A673 (cell line): ENCODE results near the gene KAT5. TPM values are rescaled to one million over a fixed set of nuclear protein-coding genes. Genes with fewer than 3 reads are reported as not detected.
A peak's percentile ranks its signal among the peaks of the same experiment; 100 is the strongest.

Experiments used
- BruUV-seq: library from RNA; stranded (reverse); fragments of 400-500 nt; replicated peaks from 2 replicates; lab custom pipeline; 2021; lab: Mats Ljungman, UMichigan
- CTCF ChIA-PET: fragments of 300-600 bp; sonication (Branson Sonifier 250); formaldehyde crosslinking; loops from one replicate; lab custom pipeline; 2022; ENCODE audit warnings: antibody characterized with exemption; lab: Charles Lee
- POLR2A ChIA-PET: fragments of 300-600 bp; sonication (Branson Sonifier 250); formaldehyde crosslinking; loops from one replicate; lab custom pipeline; 2022; ENCODE audit warnings: antibody characterized with exemption; ENCODE audit not compliant: low non-redundant PET; lab: Charles Lee
- DNase-seq: peaks from one replicate; pipeline ENCODE4 v3.0.0-alpha.2; 2015; ENCODE audit warnings: low spot score
- H3K27ac ChIP-seq: fragments of 200-600 bp; sonication (generic); 2 replicates; pipeline ENCODE4 v1.5.1; 2016; ENCODE audit warnings: mixed run types, low read depth, mild to moderate bottlenecking, mixed read lengths, antibody characterized with exemption, low read length; ENCODE audit not compliant: poor library complexity, severe bottlenecking
- H3K27me3 ChIP-seq: fragments of 200-600 bp; sonication (generic); replicated peaks from 2 replicates; pipeline ENCODE4 v1.6.1; 2017; ENCODE audit warnings: mixed run types, low read depth, mild to moderate bottlenecking, mixed read lengths, antibody characterized with exemption, low read length; ENCODE audit not compliant: insufficient read depth, poor library complexity
- H3K36me3 ChIP-seq: fragments of 200-600 bp; sonication (generic); 2 replicates; pipeline ENCODE4 v1.6.1; 2016; ENCODE audit warnings: mixed run types, mild to moderate bottlenecking, mixed read lengths, antibody characterized with exemption, low read length; ENCODE audit not compliant: insufficient read depth, poor library complexity, severe bottlenecking
- H3K4me1 ChIP-seq: fragments of 200-600 bp; sonication (generic); 2 replicates; pipeline ENCODE4 v1.6.1; 2017; ENCODE audit warnings: mixed run types, mild to moderate bottlenecking, mixed read lengths, antibody characterized with exemption, low read length; ENCODE audit not compliant: insufficient read depth, poor library complexity, severe bottlenecking
- H3K4me3 ChIP-seq: fragments of 200-600 bp; sonication (generic); 2 replicates; pipeline ENCODE4 v1.5.1; 2016; ENCODE audit warnings: low read depth, mixed run types, mild to moderate bottlenecking, mixed read lengths, low read length; ENCODE audit not compliant: poor library complexity, severe bottlenecking
- H3K9me3 ChIP-seq: fragments of 200-600 bp; sonication (generic); 2 replicates; pipeline ENCODE4 v1.6.1; 2016; ENCODE audit warnings: mixed run types, low read depth, mild to moderate bottlenecking, mixed read lengths, antibody characterized with exemption, low read length; ENCODE audit not compliant: poor library complexity, severe bottlenecking
- EZH2 ChIP-seq: fragments of 200-600 bp; sonication (generic); IDR thresholded peaks from 2 replicates; pipeline ENCODE4 v1.6.1; 2017; ENCODE audit warnings: borderline replicate concordance, low read depth, mild to moderate bottlenecking, mixed read lengths, antibody characterized with exemption, low read length; ENCODE audit not compliant: poor library complexity, severe bottlenecking
- intact Hi-C: fragments of 100-400 bp; cut with micrococcal nuclease; formaldehyde crosslinking; loops from one replicate; pipeline ENCODE4 v1.10.0; 2022; ENCODE audit not compliant: unreplicated experiment
- total RNA-seq: library from RNA; stranded (reverse); gene quantifications from 2 replicates; pipeline ENCODE4 v1.2.3, GENCODE V29; 2021
- TF ChIP-seq, protein P1 (sequence below): fragments of 300-800, 200-600 bp; sonication (generic); conservative IDR thresholded peaks from 2 replicates; pipeline ENCODE4 v1.5.1; 2017; ENCODE audit warnings: low read depth, mild to moderate bottlenecking, antibody characterized with exemption, low read length, moderate library complexity, mixed read lengths

Gene KAT5
- total RNA-seq, 1 experiment from 2014 or later, result 71.3 TPM

DNA sequence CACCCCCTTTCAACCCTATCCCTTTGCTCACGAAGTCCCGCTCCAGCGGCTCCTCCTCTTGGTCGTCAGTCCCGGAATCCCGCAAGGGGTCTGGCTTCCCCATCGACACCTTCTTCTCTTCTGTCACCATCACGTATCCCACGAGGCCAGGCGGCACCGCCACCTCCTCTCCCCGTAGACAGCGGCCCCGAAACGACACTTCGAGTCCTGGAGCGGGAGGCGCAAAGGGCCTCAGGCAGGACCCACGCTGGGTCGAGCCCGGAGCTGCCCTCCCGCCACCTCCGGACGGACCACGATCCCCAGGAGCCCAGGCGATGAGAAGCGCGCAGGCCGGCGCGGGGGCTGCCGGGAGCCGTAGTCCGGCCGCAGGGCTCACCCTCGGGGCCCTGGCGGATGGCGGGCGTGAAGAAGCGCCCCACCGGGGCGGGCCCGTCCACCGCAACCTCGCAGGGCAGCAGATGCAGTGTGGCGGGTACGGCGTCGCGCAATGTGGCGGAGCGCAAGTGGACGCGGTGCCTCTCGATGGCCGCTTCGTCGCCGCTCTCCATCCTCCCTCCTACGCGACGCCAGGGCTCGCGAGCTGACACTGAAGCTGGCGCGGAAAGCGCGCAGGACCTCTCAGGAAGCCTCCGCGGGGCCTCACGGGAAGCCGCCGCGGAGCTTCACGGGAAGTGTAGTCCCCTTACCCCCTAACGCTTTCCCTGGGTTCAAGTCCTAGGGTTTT lies 8.3 kb downstream of the KAT5 start, which contains the start of gene RNASEH2C:
Gene RNASEH2C (minus strand): TSS at position 588 of the 724 bp plus-strand sequence. CDS start 40 bp downstream, at position 548.
- CTCF ChIA-PET, result interaction anchor here (0.5 to 1.9 kb wide), 4 partner anchors 8 to 168 kb away, joined by 4 to 9 read pairs (median 5); partner anchors contain the start of genes FIBP and KAT5

DNA sequence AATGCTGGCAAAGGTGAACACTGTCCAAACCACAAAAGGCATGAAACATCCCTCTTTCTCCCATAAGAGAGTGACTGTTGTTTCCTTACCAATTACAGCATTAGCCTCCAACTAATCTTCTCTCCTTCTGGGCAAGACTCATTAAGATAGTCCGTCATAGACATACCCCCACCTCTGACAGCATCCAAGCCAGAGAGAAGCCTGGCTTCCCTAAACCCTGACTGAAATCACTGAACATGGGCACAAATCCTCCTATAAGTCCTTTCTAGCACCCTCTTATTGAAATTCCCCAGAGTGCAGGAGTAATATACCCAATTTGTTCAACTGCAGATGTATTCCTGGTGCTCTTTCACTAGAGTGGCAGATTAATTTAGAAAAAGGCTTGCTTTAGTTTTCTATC lies 10.2 kb downstream of the KAT5 start:
- Histone ChIP-seq H3K27me3 (no peaks in the 10 kb centered on the region), H3K27ac (no peak overlapping the region), H3K36me3 (peaks cover 24% of the 10 kb centered on the region), H3K9me3 (no peaks in the 10 kb centered on the region), H3K4me3 (no peak overlapping the region), H3K4me1 (peaks cover 8% of the 10 kb centered on the region)
- intact Hi-C loops, result no loop called here
- ChIA-PET POLR2A (no interaction called here), CTCF (no interaction called here)
- no TSS peak for BruUV-seq
- no peak for DNase-seq
- TF ChIP-seq EZH2, result no peak
- TF ChIP-seq, protein P1, sequence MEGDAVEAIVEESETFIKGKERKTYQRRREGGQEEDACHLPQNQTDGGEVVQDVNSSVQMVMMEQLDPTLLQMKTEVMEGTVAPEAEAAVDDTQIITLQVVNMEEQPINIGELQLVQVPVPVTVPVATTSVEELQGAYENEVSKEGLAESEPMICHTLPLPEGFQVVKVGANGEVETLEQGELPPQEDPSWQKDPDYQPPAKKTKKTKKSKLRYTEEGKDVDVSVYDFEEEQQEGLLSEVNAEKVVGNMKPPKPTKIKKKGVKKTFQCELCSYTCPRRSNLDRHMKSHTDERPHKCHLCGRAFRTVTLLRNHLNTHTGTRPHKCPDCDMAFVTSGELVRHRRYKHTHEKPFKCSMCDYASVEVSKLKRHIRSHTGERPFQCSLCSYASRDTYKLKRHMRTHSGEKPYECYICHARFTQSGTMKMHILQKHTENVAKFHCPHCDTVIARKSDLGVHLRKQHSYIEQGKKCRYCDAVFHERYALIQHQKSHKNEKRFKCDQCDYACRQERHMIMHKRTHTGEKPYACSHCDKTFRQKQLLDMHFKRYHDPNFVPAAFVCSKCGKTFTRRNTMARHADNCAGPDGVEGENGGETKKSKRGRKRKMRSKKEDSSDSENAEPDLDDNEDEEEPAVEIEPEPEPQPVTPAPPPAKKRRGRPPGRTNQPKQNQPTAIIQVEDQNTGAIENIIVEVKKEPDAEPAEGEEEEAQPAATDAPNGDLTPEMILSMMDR, result no peak

More for the DNA sequence above, 8.3 kb downstream of the KAT5 start, which contains the start of gene RNASEH2C:
- Histone ChIP-seq H3K4me3 (peak within 1 kb of the TSS; percentile 85), H3K4me1 (peaks cover 8% of the 10 kb centered on the region), H3K27ac (peak within 1 kb of the TSS; percentile 84), H3K36me3 (peaks cover 43% of the 10 kb centered on the region), H3K27me3 (no peaks in the 10 kb centered on the region), H3K9me3 (no peaks in the 10 kb centered on the region)
- BruUV-seq, result TSS peak; percentile 62
- DNase-seq, result peak; percentile 97
- POLR2A ChIA-PET, result interaction anchor here (0.6 to 0.9 kb wide), 3 partner anchors 8 to 254 kb away, joined by 3 to 26 read pairs (median 10); partner anchors contain the start of gene KAT5
- intact Hi-C loops, result no loop called here
- TF ChIP-seq, protein P1, result no peak
- TF ChIP-seq EZH2, result no peak

DNA sequence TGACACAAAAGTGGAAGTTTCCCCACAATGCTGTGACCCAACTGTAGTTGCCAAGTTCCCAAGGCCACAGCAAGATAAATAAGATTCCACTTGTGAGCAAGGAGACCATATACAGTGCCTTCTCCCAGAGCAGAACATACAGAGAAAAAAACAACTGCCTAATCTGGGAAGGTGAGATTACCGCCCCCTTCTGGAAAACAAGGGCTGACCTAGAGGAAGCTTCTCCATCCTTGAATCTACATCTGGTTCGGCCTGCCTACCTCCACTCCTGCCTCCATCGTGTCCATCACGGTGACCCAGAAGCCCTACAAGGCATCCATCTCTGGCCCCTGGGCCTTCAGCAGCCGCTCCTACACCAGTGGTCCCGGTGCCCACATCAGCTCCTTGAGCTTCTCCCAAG lies 14.6 kb downstream of the KAT5 start:
- H3K4me1 ChIP-seq, result no peaks in the 10 kb centered on the region
- ChIA-PET POLR2A (no interaction called here), CTCF (interaction anchor here (0.6 kb wide), 1 partner anchor 499 kb away, joined by 5 read pairs; no protein-coding TSS in a partner anchor)
- H3K27ac ChIP-seq, result no peak overlapping the region
- no peaks in the 10 kb centered on the region for H3K36me3 ChIP-seq
- TF ChIP-seq EZH2, result no peak
- TF ChIP-seq, protein P1, result peak; percentile 29; the same call in 1 of the 2 replicates
- no TSS peak for BruUV-seq
- H3K9me3 ChIP-seq, result no peaks in the 10 kb centered on the region
- no peak overlapping the region for H3K4me3 ChIP-seq
- no peaks in the 10 kb centered on the region for H3K27me3 ChIP-seq
- intact Hi-C loops, result no loop called here
- no peak for DNase-seq
